Left ventricle myocardium inferior (tissue), 1 donor: ENCODE measurements around the gene BBS9. TPM values are rescaled to one million over a fixed set of nuclear protein-coding genes. Genes with fewer than 3 reads are reported as not detected.

ENCODE experiments used
- DNase-seq: peaks from one replicate; pipeline ENCODE4 v3.0.0-alpha.2; 2020
- H3K27ac ChIP-seq: fragments of 200-600 bp; replicated peaks from 2 replicates; pipeline ENCODE4 v1.8.0; 2021
- H3K27me3 ChIP-seq: fragments of 200-600 bp; 2 replicates; pipeline ENCODE4 v1.8.0; 2021; ENCODE audit warnings: low read depth
- H3K36me3 ChIP-seq: fragments of 200-600 bp; 2 replicates; pipeline ENCODE4 v1.8.0; 2021
- H3K4me1 ChIP-seq: fragments of 200-600 bp; 2 replicates; pipeline ENCODE4 v1.8.0; 2021
- H3K4me3 ChIP-seq: fragments of 200-600 bp; 2 replicates; pipeline ENCODE4 v1.8.0; 2021; ENCODE audit warnings: mild to moderate bottlenecking, moderate library complexity
- H3K9me3 ChIP-seq: fragments of 200-600 bp; replicated peaks from 2 replicates; pipeline ENCODE4 v1.8.0; 2021
- CTCF ChIP-seq: fragments of 200-600 bp; IDR thresholded peaks from 2 replicates; pipeline ENCODE4 v1.8.0; 2021; ENCODE audit warnings: antibody characterized with exemption, mild to moderate bottlenecking, borderline replicate concordance
- intact Hi-C: fragments of 100-400 bp; cut with micrococcal nuclease; formaldehyde crosslinking; loops from one replicate; pipeline ENCODE4 v1.11.0; 2022
- total RNA-seq: library from RNA; stranded (reverse); fragmentation: NEBNext Ultra II Directional; extraction: Animal tissue kit (Norgen Biotek cat#: 25700); gene quantifications from one replicate; pipeline ENCODE4 v1.2.1, GENCODE V29; 2021
- donor health status: DM: no; HTN: yes; CAD: no; lungs with severe emphysema.

Gene BBS9
- total RNA-seq, 1 donor from 2014 or later: 13.7 TPM

GRCh38 chr7:33432821-33433220 lies 303.5 kb downstream of the BBS9 start:
- no peaks in the 10 kb centered on the region for H3K36me3 ChIP-seq
- no peak for TF ChIP-seq CTCF
- H3K9me3 ChIP-seq: no peaks in the 10 kb centered on the region
- no peaks in the 10 kb centered on the region for H3K4me1 ChIP-seq
- H3K4me3 ChIP-seq: no peak overlapping the region
- no peaks in the 10 kb centered on the region for H3K27me3 ChIP-seq
- intact Hi-C loops: no loop called here
- no peak for DNase-seq
- H3K27ac ChIP-seq: no peak overlapping the region

GRCh38 chr7:33433357-33433756 lies 304.0 kb downstream of the BBS9 start:
- Histone ChIP-seq H3K27me3 (no peaks in the 10 kb centered on the region), H3K9me3 (no peaks in the 10 kb centered on the region), H3K4me3 (no peak overlapping the region), H3K4me1 (no peaks in the 10 kb centered on the region), H3K36me3 (no peaks in the 10 kb centered on the region), H3K27ac (no peak overlapping the region)
- intact Hi-C loops: no loop called here
- TF ChIP-seq CTCF: no peak
- DNase-seq: no peak

GRCh38 chr7:33444511-33444910 lies 315.1 kb downstream of the BBS9 start:
- H3K36me3 ChIP-seq: no peaks in the 10 kb centered on the region
- DNase-seq: no peak
- no peak overlapping the region for H3K4me3 ChIP-seq
- no peaks in the 10 kb centered on the region for H3K27me3 ChIP-seq
- no peaks in the 10 kb centered on the region for H3K9me3 ChIP-seq
- H3K4me1 ChIP-seq: peaks cover 6% of the 10 kb centered on the region
- intact Hi-C loops: no loop called here
- H3K27ac ChIP-seq: no peak overlapping the region
- no peak for TF ChIP-seq CTCF

- Histone ChIP-seq H3K4me1 (peaks cover 6% of the 10 kb centered on the region), H3K27ac (no peak overlapping the region), H3K27me3 (no peaks in the 10 kb centered on the region), H3K36me3 (no peaks in the 10 kb centered on the region), H3K9me3 (peaks cover 6% of the 10 kb centered on the region), H3K4me3 (no peak overlapping the region)
- no peak for TF ChIP-seq CTCF
- no peak for DNase-seq
- intact Hi-C loops: no loop called here
Observed at GRCh38 chr7:33446551-33446950, 317.2 kb downstream of the BBS9 start.

GRCh38 chr7:33448035-33448434 lies 318.7 kb downstream of the BBS9 start:
- DNase-seq: no peak
- intact Hi-C loops: no loop called here
- Histone ChIP-seq H3K9me3 (peaks cover 9% of the 10 kb centered on the region), H3K27ac (no peak overlapping the region), H3K36me3 (no peaks in the 10 kb centered on the region), H3K4me3 (no peak overlapping the region), H3K27me3 (no peaks in the 10 kb centered on the region), H3K4me1 (peaks cover 6% of the 10 kb centered on the region)
- no peak for TF ChIP-seq CTCF

- no peak for TF ChIP-seq CTCF
- intact Hi-C loops: no loop called here
- Histone ChIP-seq H3K9me3 (peaks cover 9% of the 10 kb centered on the region), H3K4me3 (no peak overlapping the region), H3K4me1 (peaks cover 6% of the 10 kb centered on the region), H3K27ac (no peak overlapping the region), H3K36me3 (no peaks in the 10 kb centered on the region), H3K27me3 (no peaks in the 10 kb centered on the region)
- DNase-seq: no peak
Observed at GRCh38 chr7:33449847-33450246, 320.5 kb downstream of the BBS9 start.
